HUES6 (cell line): ENCODE measurements around the gene PDPK1.

Experiments used
- H3K27ac ChIP-seq: 2 replicates; pipeline ENCODE4 v1.7.0; 2013; ENCODE audit warnings: low read depth, mild to moderate bottlenecking, low read length, inconsistent platforms
- H3K27me3 ChIP-seq: 2 replicates; pipeline ENCODE4 v1.6.1; 2013; ENCODE audit warnings: low read length; ENCODE audit not compliant: control insufficient read depth, insufficient read depth
- H3K36me3 ChIP-seq: 2 replicates; pipeline ENCODE4 v1.6.1; 2013; ENCODE audit warnings: low read length; ENCODE audit not compliant: control insufficient read depth, insufficient read depth
- H3K4me1 ChIP-seq: 2 replicates; pipeline ENCODE4 v1.6.1; 2013; ENCODE audit warnings: low read length; ENCODE audit not compliant: control insufficient read depth, insufficient read depth
- H3K4me3 ChIP-seq: 2 replicates; pipeline ENCODE4 v1.5.1; 2013; ENCODE audit warnings: low read depth, low read length
- H3K9ac ChIP-seq: one replicate; pipeline ENCODE4 v1.6.1; 2013; ENCODE audit warnings: mild to moderate bottlenecking, low read length
- H3K9me3 ChIP-seq: 2 replicates; pipeline ENCODE4 v1.6.1; 2013; ENCODE audit warnings: low read depth, low read length; ENCODE audit not compliant: control insufficient read depth, insufficient read depth

The PDPK1 gene

GRCh38 chr16:2507665-2508064, 30.2 kb upstream of the PDPK1 start:
- no peak overlapping the region for H3K4me3 ChIP-seq
- H3K27me3 ChIP-seq, result no peaks in the 10 kb centered on the region
- H3K9ac ChIP-seq, result no peak overlapping the region
- H3K9me3 ChIP-seq, result no peaks in the 10 kb centered on the region
- no peaks in the 10 kb centered on the region for H3K36me3 ChIP-seq
- H3K27ac ChIP-seq, result no peak overlapping the region
- peaks cover 17% of the 10 kb centered on the region for H3K4me1 ChIP-seq

GRCh38 chr16:2508722-2509400, 29.0 kb upstream of the PDPK1 start:
- no peak overlapping the region for H3K27ac ChIP-seq
- H3K4me3 ChIP-seq, result no peak overlapping the region
- no peaks in the 10 kb centered on the region for H3K9me3 ChIP-seq
- H3K4me1 ChIP-seq, result peaks cover 23% of the 10 kb centered on the region
- no peak overlapping the region for H3K9ac ChIP-seq
- no peaks in the 10 kb centered on the region for H3K27me3 ChIP-seq
- H3K36me3 ChIP-seq, result no peaks in the 10 kb centered on the region

GRCh38 chr16:2511128-2511800, 26.6 kb upstream of the PDPK1 start:
- Histone ChIP-seq H3K9me3 (no peaks in the 10 kb centered on the region), H3K27me3 (no peaks in the 10 kb centered on the region), H3K4me3 (peak overlapping the region; percentile 27), H3K27ac (no peak overlapping the region), H3K9ac (peak overlapping the region; percentile 11), H3K36me3 (no peaks in the 10 kb centered on the region), H3K4me1 (peaks cover 34% of the 10 kb centered on the region)

GRCh38 chr16:2511996-2512734, 25.7 kb upstream of the PDPK1 start:
- Histone ChIP-seq H3K4me1 (peaks cover 34% of the 10 kb centered on the region), H3K4me3 (peak overlapping the region; percentile 27), H3K27ac (no peak overlapping the region), H3K36me3 (no peaks in the 10 kb centered on the region), H3K27me3 (no peaks in the 10 kb centered on the region), H3K9ac (no peak overlapping the region), H3K9me3 (no peaks in the 10 kb centered on the region)

GRCh38 chr16:2512735-2513404, 25.0 kb upstream of the PDPK1 start:
- Histone ChIP-seq H3K4me1 (peaks cover 34% of the 10 kb centered on the region), H3K27me3 (no peaks in the 10 kb centered on the region), H3K36me3 (no peaks in the 10 kb centered on the region), H3K27ac (peak overlapping the region; percentile 95), H3K9ac (peak overlapping the region; percentile 93), H3K4me3 (peak overlapping the region; percentile 70), H3K9me3 (no peaks in the 10 kb centered on the region)

GRCh38 chr16:2513405-2514332, 24.2 kb upstream of the PDPK1 start, which contains the start of gene ATP6V0C:
ATP6V0C (plus strand) TSS chr16:2513952; CDS start chr16:2514104, 152 bp downstream.
- Histone ChIP-seq H3K4me1 (peaks cover 34% of the 10 kb centered on the region), H3K36me3 (no peaks in the 10 kb centered on the region), H3K27me3 (no peaks in the 10 kb centered on the region), H3K9ac (peak within 1 kb of the TSS; percentile 93), H3K4me3 (peak within 1 kb of the TSS; percentile 70), H3K27ac (peak within 1 kb of the TSS; percentile 95), H3K9me3 (no peaks in the 10 kb centered on the region)

GRCh38 chr16:2514333-2515179, 23.3 kb upstream of the PDPK1 start:
- Histone ChIP-seq H3K9ac (peak overlapping the region; percentile 93), H3K27me3 (no peaks in the 10 kb centered on the region), H3K36me3 (no peaks in the 10 kb centered on the region), H3K27ac (no peak overlapping the region), H3K9me3 (no peaks in the 10 kb centered on the region), H3K4me3 (peak overlapping the region; percentile 70), H3K4me1 (peaks cover 34% of the 10 kb centered on the region)

GRCh38 chr16:2515180-2515851, 22.5 kb upstream of the PDPK1 start:
- Histone ChIP-seq H3K9ac (peak overlapping the region; percentile 70), H3K4me3 (peak overlapping the region; percentile 70), H3K27me3 (no peaks in the 10 kb centered on the region), H3K9me3 (no peaks in the 10 kb centered on the region), H3K36me3 (no peaks in the 10 kb centered on the region), H3K4me1 (peaks cover 34% of the 10 kb centered on the region), H3K27ac (no peak overlapping the region)

- Histone ChIP-seq H3K4me1 (peaks cover 29% of the 10 kb centered on the region), H3K9me3 (no peaks in the 10 kb centered on the region), H3K9ac (no peak overlapping the region), H3K4me3 (no peak overlapping the region), H3K27me3 (no peaks in the 10 kb centered on the region), H3K27ac (no peak overlapping the region), H3K36me3 (no peaks in the 10 kb centered on the region)
These were observed 21.2 kb upstream of the PDPK1 start for GRCh38 chr16:2516391-2517240.
